Astrocyte (in vitro differentiated cells and primary cell): ENCODE data around the gene SNX21. TPM values are rescaled to one million over a fixed set of nuclear protein-coding genes. Genes with fewer than 3 reads are reported as not detected.

Source experiments
- DNase-seq: peaks from one replicate; pipeline ENCODE4 v3.0.0-alpha.2; 2010; ENCODE audit warnings: low read depth
- FAIRE-seq: peaks from 2 replicates; lab custom pipeline; 2011; peaks lifted over from hg19 to GRCh38; lab: Jason Lieb, UNC
- H2AFZ ChIP-seq: 2 replicates; pipeline ENCODE4 v1.6.0; 2012; ENCODE audit warnings: low read depth, low read length, inconsistent platforms
- H3K27ac ChIP-seq: 2 replicates; pipeline ENCODE4 v1.5.1; 2011; ENCODE audit warnings: low read depth, low read length, inconsistent platforms
- H3K27me3 ChIP-seq: 2 replicates; pipeline ENCODE4 v1.6.0; 2011; ENCODE audit warnings: low read length, inconsistent platforms; ENCODE audit not compliant: insufficient read depth
- H3K36me3 ChIP-seq: 2 replicates; pipeline ENCODE4 v1.5.1; 2011; ENCODE audit warnings: low read length, inconsistent platforms; ENCODE audit not compliant: insufficient read depth
- H3K4me1 ChIP-seq: 2 replicates; pipeline ENCODE4 v1.5.1; 2011; ENCODE audit warnings: low read length, inconsistent platforms; ENCODE audit not compliant: insufficient read depth
- H3K4me2 ChIP-seq: 2 replicates; pipeline ENCODE4 v1.6.0; 2012; ENCODE audit warnings: low read length, inconsistent platforms
- H3K4me3 ChIP-seq: 2 replicates; pipeline ENCODE4 v1.5.1; 2011; ENCODE audit warnings: low read depth, mild to moderate bottlenecking, low read length, inconsistent platforms; ENCODE audit not compliant: insufficient read depth
- H3K79me2 ChIP-seq: 2 replicates; pipeline ENCODE4 v1.6.0; 2012; ENCODE audit warnings: mild to moderate bottlenecking, low read length, inconsistent platforms; ENCODE audit not compliant: insufficient read depth
- H3K9ac ChIP-seq: 2 replicates; pipeline ENCODE4 v1.6.0; 2012; ENCODE audit warnings: mild to moderate bottlenecking, low read length, inconsistent platforms
- H3K9me3 ChIP-seq: 2 replicates; pipeline ENCODE4 v1.5.1; 2012; ENCODE audit warnings: low read depth, mild to moderate bottlenecking, low read length, inconsistent platforms; ENCODE audit not compliant: insufficient read depth
- H4K20me1 ChIP-seq: 2 replicates; pipeline ENCODE4 v1.6.0; 2012; ENCODE audit warnings: low read length, inconsistent platforms; ENCODE audit not compliant: insufficient read depth
- H3K27ac Mint-ChIP-seq: one replicate; pipeline ENCODE4 v1.8.0; 2021; ENCODE audit warnings: mild to moderate bottlenecking, mixed read lengths; ENCODE audit not compliant: unreplicated experiment
- H3K27me3 Mint-ChIP-seq: one replicate; pipeline ENCODE4 v1.8.0; 2021; ENCODE audit warnings: low read depth, mixed read lengths; ENCODE audit not compliant: unreplicated experiment
- H3K36me3 Mint-ChIP-seq: one replicate; pipeline ENCODE4 v1.8.0; 2021; ENCODE audit warnings: low read depth, mixed read lengths; ENCODE audit not compliant: unreplicated experiment
- H3K4me1 Mint-ChIP-seq: one replicate; pipeline ENCODE4 v1.8.0; 2021; ENCODE audit warnings: low read depth, mixed read lengths; ENCODE audit not compliant: unreplicated experiment
- H3K4me3 Mint-ChIP-seq: one replicate; pipeline ENCODE4 v1.8.0; 2021; ENCODE audit warnings: mild to moderate bottlenecking, moderate library complexity, mixed read lengths; ENCODE audit not compliant: unreplicated experiment
- H3K9me3 Mint-ChIP-seq: one replicate; pipeline ENCODE4 v1.8.0; 2021; ENCODE audit warnings: mild to moderate bottlenecking, mixed read lengths; ENCODE audit not compliant: unreplicated experiment
- EZH2 ChIP-seq: IDR thresholded peaks from 2 replicates; pipeline ENCODE4 v1.6.1; 2012; ENCODE audit warnings: mild to moderate bottlenecking, low read length, inconsistent platforms; ENCODE audit not compliant: insufficient read depth
- total RNA-seq: library from RNA; stranded (reverse); gene quantifications from 2 replicates; pipeline ENCODE4 v1.2.1, GENCODE V29; 2021
- TF ChIP-seq, protein P1 (sequence below): IDR thresholded peaks from 2 replicates; pipeline ENCODE4 v1.5.1; 2011; ENCODE audit warnings: low read depth, mild to moderate bottlenecking, inconsistent platforms, low read length, moderate library complexity; ENCODE audit not compliant: insufficient read depth

SNX21 gene
- total RNA-seq, 1 donor from 2014 or later, result 13.3 TPM

DNA sequence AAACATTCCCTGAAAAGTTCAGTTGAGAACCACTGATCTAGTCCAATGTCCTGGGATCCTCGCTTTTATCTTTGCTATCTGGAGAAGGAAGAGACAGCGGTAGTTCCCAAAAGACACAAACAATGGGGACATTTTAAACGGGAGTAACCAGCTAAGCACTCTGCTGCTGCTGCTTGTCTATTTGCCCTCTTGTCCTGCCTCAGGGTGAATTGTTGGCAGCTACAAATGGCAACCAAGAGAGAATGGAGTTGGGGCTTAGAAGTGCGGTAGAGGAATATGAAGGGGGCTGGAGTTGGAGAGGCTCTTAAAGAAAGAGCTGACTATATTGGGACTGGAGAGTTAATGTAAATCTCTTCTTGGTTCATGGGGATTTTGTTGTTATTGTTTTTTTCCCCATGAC, 41.0 kb downstream of the SNX21 start:
- no peaks in the 10 kb centered on the region for H3K79me2 ChIP-seq
- H3K27ac ChIP-seq, result no peak overlapping the region
- H3K9ac ChIP-seq, result no peak overlapping the region
- no peaks in the 10 kb centered on the region for H3K9me3 ChIP-seq
- no peak overlapping the region for H3K4me3 Mint-ChIP-seq
- FAIRE-seq (no peak), DNase-seq (no peak)
- TF ChIP-seq, protein P1, sequence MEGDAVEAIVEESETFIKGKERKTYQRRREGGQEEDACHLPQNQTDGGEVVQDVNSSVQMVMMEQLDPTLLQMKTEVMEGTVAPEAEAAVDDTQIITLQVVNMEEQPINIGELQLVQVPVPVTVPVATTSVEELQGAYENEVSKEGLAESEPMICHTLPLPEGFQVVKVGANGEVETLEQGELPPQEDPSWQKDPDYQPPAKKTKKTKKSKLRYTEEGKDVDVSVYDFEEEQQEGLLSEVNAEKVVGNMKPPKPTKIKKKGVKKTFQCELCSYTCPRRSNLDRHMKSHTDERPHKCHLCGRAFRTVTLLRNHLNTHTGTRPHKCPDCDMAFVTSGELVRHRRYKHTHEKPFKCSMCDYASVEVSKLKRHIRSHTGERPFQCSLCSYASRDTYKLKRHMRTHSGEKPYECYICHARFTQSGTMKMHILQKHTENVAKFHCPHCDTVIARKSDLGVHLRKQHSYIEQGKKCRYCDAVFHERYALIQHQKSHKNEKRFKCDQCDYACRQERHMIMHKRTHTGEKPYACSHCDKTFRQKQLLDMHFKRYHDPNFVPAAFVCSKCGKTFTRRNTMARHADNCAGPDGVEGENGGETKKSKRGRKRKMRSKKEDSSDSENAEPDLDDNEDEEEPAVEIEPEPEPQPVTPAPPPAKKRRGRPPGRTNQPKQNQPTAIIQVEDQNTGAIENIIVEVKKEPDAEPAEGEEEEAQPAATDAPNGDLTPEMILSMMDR, result no peak
- no peak for TF ChIP-seq EZH2
- no peaks in the 10 kb centered on the region for H3K4me1 ChIP-seq
- no peaks in the 10 kb centered on the region for H3K4me1 Mint-ChIP-seq
- no peak overlapping the region for H3K27ac Mint-ChIP-seq
- H3K36me3 Mint-ChIP-seq, result peaks cover 13% of the 10 kb centered on the region
- H3K27me3 Mint-ChIP-seq, result no peaks in the 10 kb centered on the region
- no peaks in the 10 kb centered on the region for H3K27me3 ChIP-seq
- H3K9me3 Mint-ChIP-seq, result no peaks in the 10 kb centered on the region
- no peaks in the 10 kb centered on the region for H3K36me3 ChIP-seq
- H3K4me2 ChIP-seq, result no peak overlapping the region
- no peaks in the 10 kb centered on the region for H4K20me1 ChIP-seq
- no peak overlapping the region for H2AFZ ChIP-seq
- H3K4me3 ChIP-seq, result no peak overlapping the region

DNA sequence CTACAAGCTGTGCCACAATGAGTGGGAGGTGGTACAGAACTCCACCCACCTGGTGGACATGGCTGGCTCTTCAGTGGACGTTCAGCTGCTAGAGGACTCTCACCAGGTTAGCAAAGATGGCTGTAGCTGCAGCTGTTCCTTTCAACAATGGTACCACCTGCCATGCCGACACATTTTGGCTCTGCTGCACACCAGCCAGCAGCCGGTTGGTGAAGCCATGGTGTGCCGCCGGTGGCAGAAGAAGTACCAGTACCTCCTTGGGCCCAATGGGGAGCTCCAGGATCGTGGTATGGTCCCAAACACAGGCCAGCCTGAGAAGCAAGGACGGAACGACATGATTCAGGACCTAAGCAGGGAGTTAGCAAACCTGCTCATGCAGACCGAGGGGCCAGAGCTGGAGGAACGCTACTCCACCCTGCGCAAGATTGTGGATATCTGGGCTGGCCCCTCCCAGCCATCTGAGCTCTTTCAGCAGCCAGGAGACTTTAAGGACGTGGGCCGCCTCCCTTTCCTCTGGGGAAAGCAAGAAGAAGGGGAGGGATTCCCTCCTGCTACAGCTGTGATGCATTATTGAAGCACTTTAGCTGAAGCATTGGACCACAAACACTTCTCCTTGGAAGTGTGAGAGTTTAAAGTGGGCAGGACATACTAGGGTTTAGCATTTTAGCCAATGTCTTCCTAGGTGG, 44.6 kb downstream of the SNX21 start:
- peaks cover 22% of the 10 kb centered on the region for H3K79me2 ChIP-seq
- no peak overlapping the region for H3K4me3 ChIP-seq
- H3K4me3 Mint-ChIP-seq, result no peak overlapping the region
- H3K27ac Mint-ChIP-seq, result no peak overlapping the region
- DNase-seq (no peak), FAIRE-seq (no peak)
- peaks cover 8% of the 10 kb centered on the region for H4K20me1 ChIP-seq
- H3K4me2 ChIP-seq, result no peak overlapping the region
- peaks cover 14% of the 10 kb centered on the region for H3K36me3 Mint-ChIP-seq
- H3K27me3 ChIP-seq, result no peaks in the 10 kb centered on the region
- H3K4me1 Mint-ChIP-seq, result peaks cover 9% of the 10 kb centered on the region
- H3K36me3 ChIP-seq, result peaks cover 6% of the 10 kb centered on the region
- H2AFZ ChIP-seq, result no peak overlapping the region
- TF ChIP-seq, protein P1, result no peak
- TF ChIP-seq EZH2, result no peak
- no peak overlapping the region for H3K9ac ChIP-seq
- no peaks in the 10 kb centered on the region for H3K27me3 Mint-ChIP-seq
- H3K27ac ChIP-seq, result no peak overlapping the region
- H3K9me3 ChIP-seq, result no peaks in the 10 kb centered on the region
- no peaks in the 10 kb centered on the region for H3K4me1 ChIP-seq
- no peaks in the 10 kb centered on the region for H3K9me3 Mint-ChIP-seq
